ENCODE results near the gene OFD1.

OFD1 gene, protein sequence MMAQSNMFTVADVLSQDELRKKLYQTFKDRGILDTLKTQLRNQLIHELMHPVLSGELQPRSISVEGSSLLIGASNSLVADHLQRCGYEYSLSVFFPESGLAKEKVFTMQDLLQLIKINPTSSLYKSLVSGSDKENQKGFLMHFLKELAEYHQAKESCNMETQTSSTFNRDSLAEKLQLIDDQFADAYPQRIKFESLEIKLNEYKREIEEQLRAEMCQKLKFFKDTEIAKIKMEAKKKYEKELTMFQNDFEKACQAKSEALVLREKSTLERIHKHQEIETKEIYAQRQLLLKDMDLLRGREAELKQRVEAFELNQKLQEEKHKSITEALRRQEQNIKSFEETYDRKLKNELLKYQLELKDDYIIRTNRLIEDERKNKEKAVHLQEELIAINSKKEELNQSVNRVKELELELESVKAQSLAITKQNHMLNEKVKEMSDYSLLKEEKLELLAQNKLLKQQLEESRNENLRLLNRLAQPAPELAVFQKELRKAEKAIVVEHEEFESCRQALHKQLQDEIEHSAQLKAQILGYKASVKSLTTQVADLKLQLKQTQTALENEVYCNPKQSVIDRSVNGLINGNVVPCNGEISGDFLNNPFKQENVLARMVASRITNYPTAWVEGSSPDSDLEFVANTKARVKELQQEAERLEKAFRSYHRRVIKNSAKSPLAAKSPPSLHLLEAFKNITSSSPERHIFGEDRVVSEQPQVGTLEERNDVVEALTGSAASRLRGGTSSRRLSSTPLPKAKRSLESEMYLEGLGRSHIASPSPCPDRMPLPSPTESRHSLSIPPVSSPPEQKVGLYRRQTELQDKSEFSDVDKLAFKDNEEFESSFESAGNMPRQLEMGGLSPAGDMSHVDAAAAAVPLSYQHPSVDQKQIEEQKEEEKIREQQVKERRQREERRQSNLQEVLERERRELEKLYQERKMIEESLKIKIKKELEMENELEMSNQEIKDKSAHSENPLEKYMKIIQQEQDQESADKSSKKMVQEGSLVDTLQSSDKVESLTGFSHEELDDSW

DNA sequence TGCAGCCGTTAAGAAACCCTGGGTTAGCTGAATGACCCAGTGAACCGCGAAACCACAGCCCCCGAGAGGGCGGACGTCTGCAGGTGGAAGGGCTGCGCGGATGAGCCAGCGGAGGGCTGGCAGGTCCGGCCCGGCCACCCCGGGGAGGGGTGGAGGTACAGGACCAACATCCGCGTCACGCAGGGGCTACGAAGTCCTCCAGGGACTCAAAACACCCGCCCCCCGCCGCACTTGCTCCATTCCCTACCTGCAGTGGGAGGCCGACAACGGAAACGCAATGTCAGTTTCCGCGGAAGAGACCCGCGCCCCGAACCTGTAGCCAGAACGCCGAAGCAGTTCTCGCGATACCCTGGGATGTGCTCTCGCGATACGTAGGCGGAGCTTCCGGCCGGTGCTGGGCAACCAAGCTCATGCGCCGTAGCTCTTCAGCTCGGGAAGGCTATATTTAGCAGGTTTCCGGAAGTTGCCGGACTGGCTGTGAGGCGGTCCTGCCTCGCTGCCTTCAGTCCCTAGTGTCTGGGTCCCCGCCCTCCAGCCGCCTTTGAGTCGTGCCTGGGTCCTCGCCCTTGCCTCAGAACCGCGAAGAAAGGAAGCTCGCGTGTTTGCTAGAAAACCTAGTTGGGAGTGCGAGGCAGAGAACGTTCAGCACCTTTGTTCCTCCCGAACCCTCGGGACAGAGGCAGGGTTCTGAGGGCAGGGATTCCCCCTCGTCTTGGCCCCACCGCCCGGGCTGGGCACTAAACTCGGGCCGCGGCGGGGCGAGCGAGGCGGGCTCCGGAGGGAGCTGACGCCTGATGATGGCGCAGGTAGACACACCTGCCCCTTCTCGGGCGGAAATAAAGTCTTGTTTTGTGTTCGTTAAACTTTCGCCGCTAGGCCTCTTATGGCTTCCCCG is at the start of gene OFD1, which contains the start of gene TRAPPC2:
OFD1 (plus strand) TSS at position 471 of the 895 bp plus-strand sequence; CDS start at position 795, 324 bp downstream.
TRAPPC2 (minus strand) TSS at position 343 of the 895 bp plus-strand sequence. CDS start 14,657 bp downstream, outside the sequence.
- DNase-seq = peak; percentile 96 to 100 (median 99)

DNA sequence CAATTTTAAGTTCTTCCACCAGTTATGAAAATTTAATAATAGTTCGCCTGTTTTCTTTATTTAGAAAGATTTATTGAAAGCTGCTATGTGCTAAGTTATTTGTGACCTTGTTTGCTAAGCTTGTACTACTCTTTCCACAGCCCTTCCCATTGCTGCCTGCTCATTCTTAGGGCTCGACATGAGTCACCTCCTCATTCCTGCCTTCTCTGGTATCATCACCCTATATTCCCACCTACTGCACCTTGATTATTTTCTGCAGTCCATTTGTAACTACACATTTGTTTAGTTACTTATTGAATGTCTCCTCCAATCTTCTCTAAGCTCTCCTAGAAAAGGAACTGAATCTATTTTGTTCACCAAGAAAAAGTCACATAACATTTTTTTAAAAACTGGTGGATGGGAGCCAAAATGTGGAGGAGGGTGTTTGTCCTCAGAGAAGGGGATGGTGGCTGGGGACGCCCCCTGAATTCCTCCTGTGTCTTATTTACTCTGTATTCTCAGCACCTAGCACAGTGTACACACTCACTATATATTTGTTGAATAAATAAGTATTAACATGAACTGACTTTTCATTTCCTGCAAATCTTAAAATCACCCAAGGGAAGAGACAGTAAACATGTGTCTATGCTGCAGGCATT is 49.3 kb upstream of the OFD1 start:
- no peak for DNase-seq

DNA sequence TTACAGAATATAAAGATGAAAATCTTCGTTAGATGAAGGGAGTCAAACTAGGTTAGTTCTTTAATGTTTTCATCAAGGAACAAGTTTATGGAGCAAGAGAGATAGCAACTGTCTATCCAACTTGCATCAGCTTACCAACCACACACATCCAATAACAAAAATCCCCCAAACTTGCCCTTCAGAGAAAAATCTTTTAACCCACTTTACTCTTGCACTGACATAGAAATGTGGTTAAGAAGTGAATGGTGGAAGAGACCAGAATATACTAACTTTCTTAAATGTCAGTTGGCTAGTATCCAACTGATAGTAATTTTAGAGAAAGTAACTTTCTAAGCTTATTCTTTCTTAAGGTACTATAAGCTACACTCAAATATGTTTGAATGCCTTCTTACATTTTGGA is 47.3 kb upstream of the OFD1 start:
- DNase-seq = no peak

DNA sequence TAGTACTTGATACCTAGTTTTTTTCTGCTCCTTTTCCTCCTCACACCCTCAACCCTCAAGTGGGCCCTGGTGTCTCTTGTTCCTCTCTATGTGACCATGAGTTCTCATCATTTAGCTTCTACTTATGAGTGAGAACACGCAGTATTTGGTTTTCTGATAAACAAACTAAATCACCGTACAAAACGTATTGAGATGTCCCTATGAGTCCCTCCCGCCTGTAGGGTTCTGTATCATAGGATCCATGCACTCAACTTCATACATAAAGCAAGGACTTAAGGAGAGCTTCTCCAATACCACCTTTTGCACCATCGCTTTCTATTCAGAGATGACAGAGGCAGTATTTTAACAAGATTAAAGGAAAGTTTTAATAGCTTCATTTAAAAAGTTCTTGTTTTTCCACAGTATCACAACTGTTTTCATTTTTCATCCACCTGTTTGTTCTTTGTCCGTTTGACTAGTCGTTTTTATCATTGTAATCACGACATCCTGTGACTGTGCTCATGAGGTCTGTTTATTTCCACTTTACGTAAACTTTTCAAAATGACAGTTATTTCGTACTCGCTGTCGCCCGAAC is 46.1 kb upstream of the OFD1 start:
- DNase-seq = peak; percentile 9 to 81 (median 61)

DNA sequence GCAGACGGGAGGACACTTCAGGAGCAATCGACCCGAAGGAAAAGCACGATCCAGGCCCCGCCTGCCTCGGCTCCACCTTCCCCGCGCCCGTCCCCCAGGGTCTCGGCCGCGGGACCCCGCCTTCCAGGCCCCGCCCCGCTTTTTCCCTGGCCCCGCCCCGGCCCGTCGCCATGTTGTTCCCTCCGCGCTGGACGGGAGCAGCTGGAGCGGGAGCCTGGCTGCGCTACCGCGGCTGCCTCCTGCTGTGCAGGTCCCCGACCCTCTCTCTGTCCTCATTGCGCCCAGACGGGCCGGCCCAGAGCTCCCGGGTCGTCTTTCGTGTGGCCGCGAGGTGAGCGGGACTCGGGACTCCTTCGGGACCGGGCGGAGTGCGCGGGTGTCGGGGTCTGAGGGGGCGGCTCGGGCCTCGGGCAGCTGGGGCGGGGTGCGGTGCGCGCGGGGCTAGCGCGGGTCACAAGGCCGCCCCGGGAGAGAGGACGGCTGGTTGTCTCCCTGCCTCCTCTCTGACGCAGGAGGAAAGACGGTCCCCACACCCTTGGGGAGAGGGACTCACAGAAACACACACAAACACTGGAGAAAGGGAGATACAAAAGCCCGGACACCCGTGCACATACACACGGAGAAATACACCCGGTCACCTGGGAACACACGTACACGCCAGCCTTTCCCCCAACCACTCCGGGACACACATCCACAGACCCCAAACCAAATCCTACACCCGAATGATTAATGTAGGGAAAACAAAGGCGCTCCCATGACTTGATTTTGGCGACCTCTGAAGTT is 45.4 kb upstream of the OFD1 start, which contains the start of gene RAB9A:
RAB9A (plus strand) TSS at position 171 of the 783 bp plus-strand sequence. CDS start 19,619 bp downstream, outside the sequence.
- peak; percentile 77 to 95 (median 94) for DNase-seq

DNA sequence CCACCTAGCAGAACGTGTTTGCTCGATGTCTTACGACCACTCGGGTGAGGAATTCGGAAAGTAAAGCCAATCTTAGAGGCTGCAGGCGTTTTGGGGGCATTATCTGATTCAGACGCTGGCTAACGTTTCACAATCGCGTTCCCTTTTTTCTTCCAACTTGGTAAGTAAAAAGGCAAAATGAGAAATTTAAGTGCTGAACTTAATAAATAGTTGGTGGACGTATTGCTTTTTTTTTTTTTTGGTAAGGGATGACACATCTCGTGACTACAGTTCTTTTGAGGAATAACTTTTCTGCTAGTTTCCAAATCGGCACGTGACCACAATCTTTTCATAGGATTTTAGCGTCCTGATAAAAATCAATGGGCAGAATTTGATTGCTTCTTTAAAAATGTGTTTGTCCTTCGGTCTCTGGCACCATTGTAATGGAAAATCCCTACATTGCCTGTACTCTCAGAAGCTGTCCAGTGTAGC is 44.8 kb upstream of the OFD1 start:
- DNase-seq = no peak

DNA sequence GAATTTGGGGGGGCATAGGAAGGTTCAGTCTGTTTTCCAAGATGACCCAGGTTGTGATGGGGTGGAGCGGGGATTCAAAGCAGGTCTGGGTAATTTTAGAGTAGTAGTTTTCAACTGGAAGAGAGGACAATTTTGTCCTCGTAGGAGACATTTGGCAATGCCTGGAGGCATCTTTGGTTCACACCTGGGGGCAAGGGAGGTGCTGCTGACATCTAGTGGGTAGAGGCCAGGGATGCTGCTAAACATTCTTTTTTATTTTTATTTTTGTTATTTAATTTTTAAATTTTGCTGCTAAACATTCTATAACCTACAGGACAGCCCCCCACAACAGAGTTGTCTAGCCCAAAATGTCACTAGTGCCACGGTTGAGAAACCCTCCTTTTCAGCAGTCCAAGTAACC is 43.7 kb upstream of the OFD1 start:
- DNase-seq = no peak

DNA sequence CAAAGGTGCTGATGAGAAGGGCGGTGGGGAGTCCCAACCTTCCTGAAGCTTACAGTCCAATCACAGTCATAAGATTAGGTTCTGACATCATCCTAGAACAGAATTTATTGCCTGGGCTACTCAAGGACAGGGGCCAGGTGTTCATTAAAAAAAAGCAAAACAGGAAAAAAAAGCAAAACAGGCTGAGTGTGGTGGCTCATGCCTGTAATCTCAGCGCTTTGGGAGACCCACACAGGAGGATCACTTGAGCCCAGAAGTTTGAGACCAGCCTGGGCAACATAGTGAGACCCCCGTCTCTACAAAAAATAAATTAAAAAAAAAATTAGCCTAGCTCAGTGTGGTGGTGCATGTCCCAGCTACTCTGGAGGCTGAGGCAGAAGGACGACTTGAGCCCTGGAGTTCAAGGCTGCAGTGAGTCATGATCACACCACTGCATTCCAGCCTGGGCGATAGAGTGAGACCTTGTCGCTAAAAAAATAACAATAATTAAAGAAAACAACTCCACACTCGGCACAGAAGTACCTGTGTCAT is 42.6 kb upstream of the OFD1 start:
- DNase-seq = no peak

DNA sequence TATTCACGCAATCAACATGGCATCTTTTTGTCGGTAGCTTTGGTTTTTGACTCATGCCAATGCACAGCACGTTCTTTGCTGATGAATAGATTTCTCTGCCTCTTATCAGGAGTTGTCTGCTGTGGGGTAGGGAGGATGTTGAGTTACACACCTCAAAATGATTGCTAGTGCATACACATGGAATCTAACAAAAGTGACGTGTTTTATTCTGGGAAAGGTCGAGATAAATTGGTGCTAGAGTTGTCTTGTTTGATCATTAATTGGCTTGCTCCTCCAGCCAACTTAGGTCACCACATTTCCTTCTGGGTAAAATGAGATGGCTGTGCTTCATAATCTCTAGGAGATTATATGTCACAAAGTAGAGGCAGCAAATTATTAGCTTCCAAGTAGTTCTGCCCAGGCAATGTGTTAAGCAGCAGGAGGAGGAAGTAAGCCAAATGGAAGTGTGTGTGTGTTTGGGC is 41.7 kb upstream of the OFD1 start:
- no peak for DNase-seq

DNA sequence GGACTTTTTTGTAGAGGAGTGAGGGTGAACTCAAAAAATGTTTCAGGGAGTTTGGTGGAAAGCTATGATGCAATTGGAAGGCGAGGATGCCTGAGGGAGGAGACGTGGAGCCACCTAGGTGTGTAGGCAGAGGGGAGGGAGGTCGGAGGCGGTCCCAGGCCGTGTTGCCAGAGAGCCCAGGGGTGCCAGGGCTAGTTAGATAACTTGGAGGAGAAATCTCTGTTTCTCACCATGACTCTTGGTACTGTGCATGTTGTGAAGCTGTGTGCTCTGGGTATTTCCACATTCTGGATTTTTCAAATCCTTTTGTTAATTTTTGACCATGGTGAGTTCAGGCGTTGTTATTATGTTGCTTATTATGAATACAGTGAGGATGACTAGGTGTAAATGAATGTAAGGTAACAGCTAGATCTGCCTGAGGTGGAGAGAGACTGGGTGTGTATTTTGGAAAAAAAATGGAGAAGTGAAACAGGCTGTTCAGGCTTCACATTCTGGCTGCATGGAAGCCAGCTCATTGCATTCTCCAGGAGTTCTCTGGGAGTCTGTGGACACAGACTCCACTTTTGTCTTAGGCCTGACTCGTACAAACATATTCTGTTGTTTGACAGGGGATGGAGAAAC is 41.1 kb upstream of the OFD1 start:
- no peak for DNase-seq

DNA sequence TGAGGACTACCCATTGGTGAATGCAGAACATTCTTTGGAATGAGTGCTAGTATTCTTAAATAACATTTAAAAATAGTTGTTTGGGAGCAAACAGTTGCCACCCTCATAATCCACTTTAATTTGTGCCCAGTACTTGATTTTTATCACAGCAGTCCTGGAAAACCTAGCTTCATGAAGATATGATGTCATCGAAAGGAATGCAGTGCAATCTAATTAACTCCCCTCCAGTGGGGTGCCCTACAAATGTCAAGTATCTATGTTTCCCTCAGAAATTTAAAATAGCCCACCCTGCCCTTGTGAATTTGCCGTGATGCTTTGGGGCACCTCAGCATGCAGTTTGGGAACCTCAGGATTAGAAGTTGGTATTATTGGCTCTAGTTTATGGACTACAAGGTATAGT is 40.2 kb upstream of the OFD1 start:
- DNase-seq = no peak

DNA sequence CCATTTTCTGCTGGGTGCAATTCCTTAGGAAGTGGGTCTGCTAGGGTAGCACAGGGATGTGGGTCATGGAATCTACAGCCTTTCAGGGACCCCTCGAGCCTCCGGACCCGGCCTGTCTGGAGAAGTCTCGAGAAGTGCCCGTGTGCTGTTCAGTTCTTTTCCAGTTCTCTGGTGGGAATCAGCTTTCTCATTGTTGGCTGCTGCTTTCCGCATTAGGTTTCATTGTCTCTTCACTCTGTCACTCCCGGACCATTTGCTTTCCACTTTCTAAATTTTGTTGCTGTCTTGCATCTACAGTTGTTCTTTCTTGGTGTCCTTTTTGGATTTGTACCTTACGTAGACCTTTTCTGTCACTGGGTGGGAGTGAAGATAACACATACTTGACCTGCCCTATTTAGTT is 39.6 kb upstream of the OFD1 start:
- no peak for DNase-seq

DNA sequence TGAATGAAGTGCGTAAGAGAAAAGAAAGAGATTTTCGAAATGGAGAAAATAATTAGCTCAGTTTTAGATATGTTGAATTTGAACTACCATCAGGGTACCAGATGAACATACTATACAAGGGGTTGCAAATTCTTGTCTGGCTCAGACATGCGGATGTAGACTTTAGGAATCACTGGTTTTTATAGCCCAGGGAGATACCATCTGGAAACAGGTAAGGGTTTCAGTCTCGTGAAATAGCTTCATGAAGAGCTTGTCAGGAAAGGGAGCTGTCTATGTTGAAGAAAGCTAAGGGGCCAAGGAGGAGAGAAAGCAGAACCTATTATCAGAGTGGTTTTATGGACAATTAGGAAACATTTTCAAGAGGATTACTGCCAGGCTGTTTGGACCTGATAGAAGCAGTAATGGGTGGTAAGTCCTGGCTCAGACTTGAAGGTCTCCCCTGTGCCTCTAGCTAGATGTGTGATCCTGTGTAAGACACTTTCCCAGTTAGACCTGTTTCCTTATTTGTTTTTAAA is 38.9 kb upstream of the OFD1 start:
- no peak for DNase-seq

DNA sequence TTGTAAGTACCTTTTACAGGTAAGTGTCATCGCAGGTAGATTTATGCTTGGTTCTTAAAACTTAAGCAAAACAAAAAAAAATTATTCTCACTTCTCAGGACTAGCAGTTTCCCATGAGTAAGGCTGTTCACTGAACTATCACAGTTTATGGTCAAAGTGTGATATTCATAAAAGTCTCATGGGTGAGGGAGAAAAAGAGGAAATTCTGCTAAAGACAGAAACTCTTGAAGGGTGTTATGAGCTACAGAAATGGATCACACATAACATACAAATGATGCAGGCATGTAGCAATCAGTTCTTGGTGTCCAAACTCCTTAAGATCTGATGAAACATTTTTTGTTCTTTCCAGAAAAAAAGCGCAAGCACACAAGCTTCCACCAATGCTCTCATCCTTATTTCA is 37.1 kb upstream of the OFD1 start:
- DNase-seq = no peak

DNA sequence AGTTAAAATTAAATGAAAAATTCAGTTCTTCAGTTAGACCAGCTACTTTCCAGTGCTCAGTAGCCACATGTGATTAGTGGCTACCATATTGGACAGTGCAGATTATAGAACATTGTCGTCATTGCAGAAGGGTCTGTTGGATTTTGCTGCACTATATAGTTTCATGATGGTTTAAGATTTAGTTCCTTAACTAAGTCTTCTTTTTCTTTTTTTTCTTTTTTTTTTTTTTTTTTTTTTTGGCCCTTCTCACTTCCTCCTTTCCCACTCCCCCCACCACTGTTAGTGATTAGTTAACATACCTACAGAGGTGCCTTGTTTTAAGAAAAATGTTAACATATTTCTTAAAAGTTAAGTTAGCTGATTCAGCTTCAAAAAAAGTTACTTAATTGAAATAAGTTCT is 36.6 kb upstream of the OFD1 start:
- DNase-seq = no peak

DNA sequence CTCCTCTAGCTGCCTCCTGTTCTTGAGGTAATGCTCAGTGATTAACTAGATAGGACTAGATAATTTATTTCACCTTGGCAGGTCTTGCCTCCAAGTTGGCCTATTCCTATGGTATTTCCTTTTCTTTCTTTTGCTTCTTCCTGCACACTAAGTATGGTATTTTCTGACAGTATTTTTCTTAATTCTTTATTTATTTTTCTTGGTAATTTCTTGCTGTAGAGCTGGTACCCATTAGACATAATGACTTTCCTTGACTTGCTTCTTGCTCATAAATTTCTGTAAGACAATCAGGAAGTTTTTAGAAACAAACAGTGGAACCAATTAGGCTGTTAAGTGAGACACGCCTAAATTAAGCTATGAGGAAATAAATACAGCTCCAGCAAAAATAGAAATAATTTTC is 36.1 kb upstream of the OFD1 start:
- DNase-seq = no peak

DNA sequence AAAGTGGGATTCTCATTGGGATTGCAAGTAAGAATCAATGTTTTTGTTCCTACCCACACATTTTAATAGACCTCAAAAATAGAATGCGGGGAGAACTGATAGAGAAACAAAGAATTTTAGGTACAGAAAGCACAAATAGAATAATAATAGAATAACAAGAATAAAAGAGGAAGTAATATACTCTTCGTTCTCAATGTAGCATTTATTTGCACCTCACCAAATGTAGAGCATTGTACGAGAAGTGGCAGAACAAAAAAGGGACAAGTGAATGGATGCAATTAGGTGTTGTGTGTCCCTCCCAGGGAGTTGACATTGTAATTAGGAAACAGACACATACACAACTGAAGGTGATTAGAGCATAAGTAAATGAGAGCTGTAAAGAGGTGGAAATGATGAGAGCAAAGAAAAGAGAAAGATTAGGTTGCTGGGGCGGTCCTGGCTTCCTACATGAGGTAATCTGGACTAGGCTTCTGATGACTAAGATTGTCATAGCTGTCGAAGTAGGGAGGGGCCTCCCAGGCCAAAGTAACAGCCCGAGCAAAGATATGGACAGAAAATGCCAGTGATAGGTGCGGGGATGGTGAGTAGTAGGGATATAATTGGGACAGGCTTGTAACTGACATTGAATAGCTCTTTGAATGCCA is 35.2 kb upstream of the OFD1 start:
- DNase-seq = peak in 1 of 3 experiments; percentile 31

DNA sequence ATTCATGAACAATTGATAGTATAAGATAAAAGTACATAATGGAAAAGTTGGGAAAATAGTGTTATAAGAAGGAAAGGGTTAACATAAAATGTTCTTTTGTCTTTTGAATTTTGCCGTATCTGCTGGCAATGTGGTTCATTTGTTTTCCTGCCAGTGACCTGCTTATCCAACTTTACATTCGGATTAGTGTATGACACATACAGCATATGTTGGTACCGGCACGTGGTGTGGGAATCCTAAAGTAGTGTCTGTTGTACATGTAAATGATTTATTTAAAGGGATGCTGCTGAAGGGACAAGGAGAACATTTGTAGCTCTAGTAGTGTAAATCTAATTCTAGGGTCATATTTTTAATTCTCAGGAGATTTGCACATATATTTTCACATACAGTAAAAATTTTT is 34.2 kb upstream of the OFD1 start:
- no peak for DNase-seq

Measured in NCI-H1417 (cell line).